Common myeloid progenitor, CD34-positive (primary cell): ENCODE results near the gene JAK1.

Experiments used
- CTCF ChIA-PET: fragments of 350-600 bp; sonication (Branson Sonifier 250); formaldehyde crosslinking; loops from one replicate; lab custom pipeline; 2021; ENCODE audit warnings: antibody characterized with exemption; lab: Charles Lee
- POLR2A ChIA-PET: fragments of 350-600 bp; sonication (Branson Sonifier 250); formaldehyde crosslinking; loops from one replicate; lab custom pipeline; 2021; ENCODE audit warnings: antibody characterized with exemption; lab: Charles Lee
- DNase-seq, 3 donors: peaks; one replicate each; pipeline versions ENCODE4 v3.0.0 to v3.0.0-alpha.2; 2013
- H3K27ac ChIP-seq, 2 experiments: 1 replicate in 1 of 2; 2 replicates in 1 of 2; pipeline ENCODE4 v1.7.0; 2013; ENCODE audit warnings: inconsistent platforms in 2 of 2, low read length in 2 of 2, mild to moderate bottlenecking in 2 of 2, low read depth in 1 of 2, moderate library complexity in 1 of 2; ENCODE audit not compliant: severe bottlenecking in 2 of 2, insufficient read depth in 1 of 2, poor library complexity in 1 of 2
- H3K27me3 ChIP-seq, 5 experiments: replicated peaks in 2 of 5; 1 replicate in 3 of 5; 2 replicates in 2 of 5; pipeline versions ENCODE4 v1.6.1 to v1.7.0; 2013; ENCODE audit warnings: low read length in 4 of 5, mild to moderate bottlenecking in 2 of 5, moderate library complexity in 2 of 5, inconsistent platforms in 1 of 5; ENCODE audit not compliant: insufficient read depth in 5 of 5, control insufficient read depth in 4 of 5
- H3K36me3 ChIP-seq, 4 experiments: 1 replicate in 2 of 4; 2 replicates in 2 of 4; pipeline versions ENCODE4 v1.6.1 to v1.7.0; 2013; ENCODE audit warnings: low read length in 3 of 4, control low read depth in 1 of 4, mild to moderate bottlenecking in 1 of 4; ENCODE audit not compliant: control insufficient read depth in 4 of 4, insufficient read depth in 4 of 4
- H3K4me1 ChIP-seq, 4 experiments: 1 replicate in 3 of 4; 2 replicates in 1 of 4; pipeline versions ENCODE4 v1.6.1 to v1.7.1; 2013; ENCODE audit warnings: low read length in 3 of 4, mild to moderate bottlenecking in 3 of 4, control low read depth in 1 of 4, inconsistent platforms in 1 of 4, moderate library complexity in 1 of 4; ENCODE audit not compliant: control insufficient read depth in 4 of 4, insufficient read depth in 4 of 4; ENCODE audit errors: control extremely low read depth in 1 of 4
- H3K4me3 ChIP-seq, 7 experiments: 1 replicate in 4 of 7; 2 replicates in 3 of 7; pipeline versions ENCODE4 v1.5.1 to v1.7.0; 2013; ENCODE audit warnings: mild to moderate bottlenecking in 7 of 7, low read length in 6 of 7, moderate library complexity in 6 of 7, inconsistent platforms in 2 of 7, low read depth in 2 of 7, control low read depth in 1 of 7; ENCODE audit not compliant: insufficient read depth in 4 of 7, control insufficient read depth in 1 of 7; ENCODE audit errors: extremely low read depth in 1 of 7
- H3K9me3 ChIP-seq, 5 experiments: 1 replicate in 4 of 5; 2 replicates in 1 of 5; pipeline versions ENCODE4 v1.6.1 to v1.7.1; 2013; ENCODE audit warnings: low read length in 4 of 5, mild to moderate bottlenecking in 2 of 5, inconsistent platforms in 1 of 5, low read depth in 1 of 5, moderate library complexity in 1 of 5; ENCODE audit not compliant: control insufficient read depth in 4 of 5, insufficient read depth in 2 of 5; ENCODE audit errors: control extremely low read depth in 1 of 5
- WGBS: methylation state at CpG from one replicate; pipeline ENCODE4 v1.1.5; 2013; ENCODE audit not compliant: insufficient coverage; 5-methylcytosine and 5-hydroxymethylcytosine counted together

Gene JAK1

GRCh38 chr1:64890699-64891447 lies 75.5 kb downstream of the JAK1 start:
- Histone ChIP-seq H3K27ac (no peak overlapping the region), H3K27me3 (no peaks in the 10 kb centered on the region), H3K9me3 (no peaks in the 10 kb centered on the region), H3K4me3 (no peak overlapping the region), H3K36me3 (no peaks in the 10 kb centered on the region), H3K4me1 (peaks cover 5 to 49% (median 23%) of the 10 kb centered on the region in 4 experiments)
- 82% methylated on average over 7 of the region's 10 CpGs for WGBS
- CTCF ChIA-PET, result interaction anchor here (0.6 to 1.6 kb wide), 5 partner anchors 8 to 47 kb away, joined by 3 to 4 read pairs (median 3); no protein-coding TSS in a partner anchor
- POLR2A ChIA-PET, result no interaction called here
- DNase-seq, result no peak

- no peaks in the 10 kb centered on the region for H3K27me3 ChIP-seq
- H3K36me3 ChIP-seq, result peaks cover 3 to 18% (median 10%) of the 10 kb centered on the region in 4 experiments
- no peak overlapping the region for H3K4me3 ChIP-seq
- WGBS, result 96% methylated on average over 3 of the region's 4 CpGs
- no peak overlapping the region for H3K27ac ChIP-seq
- peaks cover 5 to 31% (median 16%) of the 10 kb centered on the region in 4 experiments for H3K4me1 ChIP-seq
- ChIA-PET POLR2A (no interaction called here), CTCF (interaction anchor here (1.1 to 1.4 kb wide), 2 partner anchors 12 to 14 kb away, joined by 3 to 5 read pairs; no protein-coding TSS in a partner anchor)
- no peaks in the 10 kb centered on the region for H3K9me3 ChIP-seq
- DNase-seq, result no peak
Measured at GRCh38 chr1:64887689-64888217, 78.6 kb downstream of the JAK1 start.

DNA sequence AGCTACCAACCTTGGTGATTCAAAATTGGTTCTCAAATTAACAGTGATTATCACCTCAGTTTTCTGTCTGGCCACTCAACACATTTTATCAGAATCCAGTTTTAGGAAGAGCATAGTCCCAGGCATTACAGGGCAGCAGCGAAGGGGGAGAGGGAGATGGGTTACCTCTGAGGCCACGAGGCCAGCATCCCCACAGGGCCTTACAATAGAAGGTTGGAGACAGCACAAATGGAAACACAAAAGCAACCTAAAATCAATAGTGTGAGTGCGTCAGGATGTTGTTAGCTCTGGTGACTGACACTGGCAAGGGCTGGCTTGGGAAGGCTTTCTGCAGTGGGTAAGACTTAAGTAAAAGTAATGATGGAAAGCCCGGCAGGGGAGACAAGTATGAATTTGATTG lies 79.5 kb downstream of the JAK1 start:
- Histone ChIP-seq H3K4me1 (peaks cover 5 to 25% (median 16%) of the 10 kb centered on the region in 4 experiments), H3K9me3 (no peaks in the 10 kb centered on the region), H3K27me3 (no peaks in the 10 kb centered on the region), H3K36me3 (peaks cover 7 to 20% (median 16%) of the 10 kb centered on the region in 4 experiments), H3K4me3 (no peak overlapping the region), H3K27ac (no peak overlapping the region)
- CTCF ChIA-PET, result interaction anchor here (1.1 to 1.4 kb wide), 2 partner anchors 13 kb away, joined by 3 to 5 read pairs; no protein-coding TSS in a partner anchor
- POLR2A ChIA-PET, result no interaction called here
- DNase-seq, result no peak
- WGBS, result 87% methylated on average over 3 of the region's 4 CpGs

DNA sequence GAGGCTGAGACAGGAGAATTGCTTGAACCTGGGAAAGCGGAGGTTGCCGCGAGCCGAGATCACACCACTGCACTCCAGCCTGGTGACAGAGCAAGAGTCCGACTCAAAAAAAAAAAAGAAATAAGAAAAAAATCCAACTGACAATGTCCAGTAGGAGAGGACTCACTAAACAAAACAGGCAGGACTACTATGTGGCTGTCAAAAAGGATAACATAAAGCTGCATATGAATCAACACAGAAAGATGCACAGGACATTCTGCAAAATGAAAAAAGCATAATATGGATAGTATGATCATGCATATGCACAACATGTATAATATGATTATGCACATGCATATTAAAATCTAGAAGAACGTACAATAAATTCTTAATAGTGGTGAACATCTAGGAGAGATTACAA lies 80.7 kb downstream of the JAK1 start:
- ChIA-PET CTCF (no interaction called here), POLR2A (no interaction called here)
- Histone ChIP-seq H3K4me1 (peaks cover 0 to 13% (median 4%) of the 10 kb centered on the region in 4 experiments), H3K4me3 (no peak overlapping the region), H3K27me3 (no peaks in the 10 kb centered on the region), H3K27ac (no peak overlapping the region), H3K36me3 (peaks cover 10 to 28% (median 20%) of the 10 kb centered on the region in 4 experiments), H3K9me3 (no peaks in the 10 kb centered on the region)
- DNase-seq, result no peak
- WGBS, result 100% methylated on average over 5 of the region's 6 CpGs

DNA sequence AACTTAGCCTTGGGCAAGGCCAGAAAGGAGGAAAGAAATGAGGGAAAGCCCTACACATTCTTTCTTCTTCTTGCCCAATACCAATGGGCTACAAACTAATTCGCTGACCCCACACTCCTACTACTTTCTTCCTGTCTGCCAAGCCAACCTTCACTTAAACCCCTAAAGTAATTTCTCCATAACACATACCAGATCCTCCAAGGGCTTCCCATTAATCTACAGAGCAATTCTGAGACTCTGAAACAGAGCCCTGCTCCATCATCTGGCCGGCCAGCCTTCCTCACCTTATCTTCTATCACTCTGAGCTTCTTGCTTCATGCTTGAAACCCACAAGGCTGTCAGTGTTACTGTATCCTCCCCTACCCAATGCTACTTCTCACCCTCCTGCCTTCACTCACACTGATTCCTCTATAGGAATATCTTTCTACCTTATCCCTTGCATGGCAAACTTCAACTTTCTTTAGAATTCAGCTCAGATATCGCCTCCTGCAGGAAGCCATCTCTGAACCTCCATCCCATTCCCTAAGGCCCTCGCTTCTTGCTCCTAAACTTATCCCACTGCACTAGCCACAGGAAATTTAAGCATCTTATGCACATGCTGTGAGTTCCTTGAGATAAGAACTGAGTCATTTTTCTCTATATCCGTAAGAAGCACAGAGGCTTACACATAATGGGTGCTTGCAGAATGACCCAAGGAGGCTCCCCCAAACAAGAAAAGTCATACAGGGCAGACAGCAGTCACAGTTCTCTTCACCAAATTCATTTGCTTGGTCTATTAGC lies 81.9 kb downstream of the JAK1 start:
- no peaks in the 10 kb centered on the region for H3K9me3 ChIP-seq
- POLR2A ChIA-PET, result no interaction called here
- peaks cover 0 to 4% (median 2%) of the 10 kb centered on the region in 4 experiments for H3K4me1 ChIP-seq
- peaks cover 10 to 29% (median 20%) of the 10 kb centered on the region in 4 experiments for H3K36me3 ChIP-seq
- CTCF ChIA-PET, result interaction anchor here (4.6 kb wide), 1 partner anchor 10 kb away, joined by 16 read pairs; no protein-coding TSS in a partner anchor
- DNase-seq, result no peak
- no peaks in the 10 kb centered on the region for H3K27me3 ChIP-seq
- 93% methylated on average over 4 of the region's 5 CpGs for WGBS
- no peak overlapping the region for H3K27ac ChIP-seq
- H3K4me3 ChIP-seq, result no peak overlapping the region

DNA sequence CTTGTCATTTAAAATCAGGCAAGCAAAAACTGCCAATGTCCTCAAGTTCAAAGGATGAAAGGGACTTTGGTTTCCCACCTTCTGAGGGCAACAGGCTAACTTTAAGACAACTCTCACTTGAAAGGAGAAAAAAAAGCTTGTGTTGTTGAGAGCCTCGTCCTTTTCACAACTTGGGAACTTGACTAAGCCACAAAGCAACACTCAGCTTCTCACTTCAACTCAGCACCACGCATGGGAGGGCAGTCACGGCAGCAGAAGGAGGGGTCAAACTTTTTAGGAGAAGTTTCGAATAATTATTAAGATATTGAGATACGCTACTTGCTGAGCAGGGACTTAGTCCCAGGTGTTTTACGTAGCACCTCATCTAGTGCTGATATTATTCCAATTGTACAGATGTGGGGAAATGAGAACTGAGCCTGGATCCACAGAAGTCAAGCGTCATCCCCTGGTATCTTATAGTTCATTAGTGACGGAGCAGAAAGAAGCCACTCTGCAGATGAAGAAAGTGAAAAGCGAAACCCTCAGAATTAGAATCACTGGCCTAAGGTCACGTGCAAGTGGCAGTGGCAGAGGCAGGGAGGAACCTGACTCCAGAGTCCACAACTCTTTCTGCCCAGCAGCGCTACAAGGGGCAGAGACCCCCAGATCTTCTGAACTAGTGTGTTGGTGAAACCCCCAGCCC lies 83.6 kb downstream of the JAK1 start:
- peaks cover 22 to 43% (median 29%) of the 10 kb centered on the region in 4 experiments for H3K36me3 ChIP-seq
- no peak for DNase-seq
- no peaks in the 10 kb centered on the region for H3K9me3 ChIP-seq
- CTCF ChIA-PET, result interaction anchor here (0.6 to 4.6 kb wide), 3 partner anchors 8 to 54 kb away, joined by 3 to 16 read pairs (median 3); no protein-coding TSS in a partner anchor
- no peak overlapping the region for H3K27ac ChIP-seq
- no peaks in the 10 kb centered on the region for H3K27me3 ChIP-seq
- no peaks in the 10 kb centered on the region for H3K4me1 ChIP-seq
- POLR2A ChIA-PET, result no interaction called here
- 100% methylated on average over 8 of the region's 11 CpGs for WGBS
- no peak overlapping the region for H3K4me3 ChIP-seq
